HG03558 (cell line): ENCODE results near the gene PRRT4.

Experiments used
- ATAC-seq: cut with Tn5 transposase; IDR thresholded peaks from one replicate; pipeline ENCODE4 v1.9.1; 2021; ENCODE audit warnings: moderate number of reproducible peaks; ENCODE audit not compliant: unreplicated experiment; ENCODE audit errors: extremely low read depth

PRRT4 gene

GRCh38 chr7:128379900-128380479, 18.5 kb upstream of the PRRT4 start:
- ATAC-seq = no peak

- ATAC-seq = no peak
Measured at GRCh38 chr7:128378637-128379036, 17.1 kb upstream of the PRRT4 start.

- ATAC-seq = no peak
Measured at GRCh38 chr7:128376077-128376476, 14.6 kb upstream of the PRRT4 start.

- no peak for ATAC-seq
Measured at GRCh38 chr7:128374041-128374440, 12.6 kb upstream of the PRRT4 start.

- no peak for ATAC-seq
Measured at GRCh38 chr7:128373606-128374005, 12.1 kb upstream of the PRRT4 start.

- ATAC-seq = no peak
Measured at GRCh38 chr7:128370491-128370890, 9.0 kb upstream of the PRRT4 start.

GRCh38 chr7:128366986-128367385, 5.5 kb upstream of the PRRT4 start:
- no peak for ATAC-seq

GRCh38 chr7:128366300-128366699, 4.8 kb upstream of the PRRT4 start:
- no peak for ATAC-seq

GRCh38 chr7:128365432-128365831, 3.9 kb upstream of the PRRT4 start:
- no peak for ATAC-seq

- ATAC-seq = no peak
Measured at GRCh38 chr7:128364166-128364870, 2.8 kb upstream of the PRRT4 start.

- ATAC-seq = no peak
Measured at GRCh38 chr7:128363261-128363721, 1.8 kb upstream of the PRRT4 start.

- no peak for ATAC-seq
Measured at GRCh38 chr7:128362670-128363069, 1.2 kb upstream of the PRRT4 start.

GRCh38 chr7:128360359-128360678, 1.2 kb downstream of the PRRT4 start:
- ATAC-seq = no peak

- ATAC-seq = no peak
Measured at GRCh38 chr7:128359939-128360338, 1.6 kb downstream of the PRRT4 start.

GRCh38 chr7:128359336-128359735, 2.2 kb downstream of the PRRT4 start:
- no peak for ATAC-seq

GRCh38 chr7:128358233-128358632, 3.3 kb downstream of the PRRT4 start:
- ATAC-seq = no peak

GRCh38 chr7:128357217-128357613, 4.3 kb downstream of the PRRT4 start:
- no peak for ATAC-seq

GRCh38 chr7:128356546-128357216, 4.8 kb downstream of the PRRT4 start:
- no peak for ATAC-seq

GRCh38 chr7:128353610-128354009, 7.9 kb downstream of the PRRT4 start:
- no peak for ATAC-seq

GRCh38 chr7:128353189-128353588, 8.3 kb downstream of the PRRT4 start:
- no peak for ATAC-seq

- no peak for ATAC-seq
Measured at GRCh38 chr7:128352636-128353035, 8.9 kb downstream of the PRRT4 start.

GRCh38 chr7:128352153-128352537, 9.3 kb downstream of the PRRT4 start:
- no peak for ATAC-seq
